Ovary (tissue), 3 donors: Measurements from ENCODE around the gene SDC3.

Source experiments
- EP300 ChIP-seq: sonication (generic); formaldehyde crosslinking; IDR thresholded peaks from one replicate; pipeline ENCODE4 v1.6.1; 2017; ENCODE audit warnings: antibody characterized with exemption
- POLR2A ChIP-seq: fragments of 450-650 bp; IDR thresholded peaks from one replicate; pipeline ENCODE4 v1.6.1; 2017; ENCODE audit warnings: antibody characterized with exemption, mild to moderate bottlenecking, moderate library complexity
- TF ChIP-seq, protein P1 (sequence below), 3 donors: fragments of 450-650 bp in 2 of 3; fragments of 200-600 bp in 1 of 3; IDR thresholded peaks; one replicate each; pipeline versions ENCODE4 v1.5.1 to v1.8.0; 2016 to 2022; ENCODE audit warnings: antibody characterized with exemption in 3 of 3, mild to moderate bottlenecking in 1 of 3
- donor health status: DM: no; HTN: no; CAD: no.

DNA sequence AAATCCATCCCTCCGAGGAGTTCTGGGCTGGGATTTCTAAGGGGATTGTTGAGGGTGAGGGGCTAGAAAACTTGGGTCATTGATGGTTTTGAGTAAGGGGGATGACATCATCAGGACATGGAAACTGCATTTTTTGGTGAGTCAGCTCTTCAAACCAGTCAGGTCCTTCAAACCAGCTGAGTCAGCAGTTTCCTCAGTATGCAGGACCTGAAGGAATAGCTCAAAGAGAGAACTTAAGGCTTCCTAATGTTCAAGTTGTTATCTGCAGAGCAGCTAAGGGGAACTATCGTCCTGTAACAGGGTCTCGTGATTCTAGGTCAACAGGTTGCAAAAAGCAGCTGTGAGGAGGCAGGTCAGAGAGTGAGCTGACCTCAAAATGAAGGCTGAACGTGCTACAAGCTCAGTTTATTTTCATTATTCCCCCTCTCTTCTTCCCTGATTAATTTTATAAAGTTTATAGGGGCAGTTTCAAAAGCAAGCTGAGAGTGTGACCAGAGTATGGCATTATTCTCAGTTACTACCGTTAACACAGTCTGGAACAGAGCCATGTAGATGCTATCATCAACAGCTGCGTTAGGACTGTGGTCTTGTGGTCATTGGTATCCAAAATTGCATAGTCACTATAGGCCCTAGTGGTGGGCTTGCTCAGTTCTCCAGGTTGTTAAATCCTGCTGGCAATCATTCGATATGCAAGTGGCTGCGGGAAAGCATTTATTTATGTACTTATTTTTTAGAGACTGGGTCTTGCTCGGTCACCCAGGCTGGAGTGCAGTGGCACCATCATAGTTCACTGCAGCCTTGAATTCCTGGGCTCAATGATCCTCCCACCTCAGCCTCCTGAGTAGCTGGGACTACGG lies 10.7 kb upstream of the SDC3 start:
- TF ChIP-seq, protein P1, sequence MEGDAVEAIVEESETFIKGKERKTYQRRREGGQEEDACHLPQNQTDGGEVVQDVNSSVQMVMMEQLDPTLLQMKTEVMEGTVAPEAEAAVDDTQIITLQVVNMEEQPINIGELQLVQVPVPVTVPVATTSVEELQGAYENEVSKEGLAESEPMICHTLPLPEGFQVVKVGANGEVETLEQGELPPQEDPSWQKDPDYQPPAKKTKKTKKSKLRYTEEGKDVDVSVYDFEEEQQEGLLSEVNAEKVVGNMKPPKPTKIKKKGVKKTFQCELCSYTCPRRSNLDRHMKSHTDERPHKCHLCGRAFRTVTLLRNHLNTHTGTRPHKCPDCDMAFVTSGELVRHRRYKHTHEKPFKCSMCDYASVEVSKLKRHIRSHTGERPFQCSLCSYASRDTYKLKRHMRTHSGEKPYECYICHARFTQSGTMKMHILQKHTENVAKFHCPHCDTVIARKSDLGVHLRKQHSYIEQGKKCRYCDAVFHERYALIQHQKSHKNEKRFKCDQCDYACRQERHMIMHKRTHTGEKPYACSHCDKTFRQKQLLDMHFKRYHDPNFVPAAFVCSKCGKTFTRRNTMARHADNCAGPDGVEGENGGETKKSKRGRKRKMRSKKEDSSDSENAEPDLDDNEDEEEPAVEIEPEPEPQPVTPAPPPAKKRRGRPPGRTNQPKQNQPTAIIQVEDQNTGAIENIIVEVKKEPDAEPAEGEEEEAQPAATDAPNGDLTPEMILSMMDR (IDR thresholded peaks at IDR 0.05): no peak
- TF ChIP-seq POLR2A: no peak
- no peak for TF ChIP-seq EP300
